CD14-positive monocyte (primary cell): ENCODE data around the gene TSHR. TPM values are rescaled to one million over a fixed set of nuclear protein-coding genes. Genes with fewer than 3 reads are reported as not detected.

Source experiments
- DNase-seq, 3 donors: peaks; one replicate each; pipeline ENCODE4 v3.0.0-alpha.2; 2011 to 2022
- H2AFZ ChIP-seq: 2 replicates; pipeline ENCODE4 v1.6.0; 2012; ENCODE audit warnings: mild to moderate bottlenecking, low read depth, low read length, inconsistent platforms; ENCODE audit not compliant: insufficient read depth, poor library complexity, severe bottlenecking
- H3K27ac ChIP-seq, 2 donors: 1 replicate in 1 of 2; 2 replicates in 1 of 2; pipeline ENCODE4 v1.5.1; 2012 to 2013; ENCODE audit warnings: low read length in 2 of 2, control low read depth in 1 of 2, inconsistent platforms in 1 of 2, low read depth in 1 of 2, mild to moderate bottlenecking in 1 of 2
- H3K27me3 ChIP-seq, 2 donors: one replicate each; pipeline versions ENCODE4 v1.6.0 to v1.6.1; 2011 to 2013; ENCODE audit warnings: low read length in 2 of 2; ENCODE audit not compliant: control insufficient read depth in 2 of 2, insufficient read depth in 2 of 2
- H3K36me3 ChIP-seq, 2 donors: replicated peaks in 1 of 2; 1 replicate in 1 of 2; 2 replicates in 1 of 2; pipeline versions ENCODE4 v1.5.1 to v1.6.1; 2012 to 2013; ENCODE audit warnings: low read length in 2 of 2, control low read depth in 1 of 2, inconsistent platforms in 1 of 2, mild to moderate bottlenecking in 1 of 2; ENCODE audit not compliant: insufficient read depth in 2 of 2, control insufficient read depth in 1 of 2
- H3K4me1 ChIP-seq, 2 donors: 1 replicate in 1 of 2; 2 replicates in 1 of 2; pipeline versions ENCODE4 v1.5.1 to v1.6.1; 2012 to 2013; ENCODE audit warnings: low read length in 2 of 2, control low read depth in 1 of 2, inconsistent platforms in 1 of 2, mild to moderate bottlenecking in 1 of 2, moderate library complexity in 1 of 2; ENCODE audit not compliant: insufficient read depth in 2 of 2, control insufficient read depth in 1 of 2
- H3K4me2 ChIP-seq: replicated peaks from 2 replicates; pipeline ENCODE3; 2012; ENCODE audit warnings: low read length, moderate library complexity, mild to moderate bottlenecking; ENCODE audit not compliant: poor library complexity, severe bottlenecking; ENCODE audit errors: extremely low read depth
- H3K4me3 ChIP-seq, 3 experiments: fragments of 200-600 bp in 1 of 3; sonication (generic) in 1 of 3; replicated peaks in 1 of 3; 1 replicate in 2 of 3; 2 replicates in 1 of 3; pipeline ENCODE4 v1.5.1; 2011 to 2013; ENCODE audit warnings: low read length in 3 of 3, mild to moderate bottlenecking in 3 of 3, control low read depth in 2 of 3, low read depth in 2 of 3, inconsistent platforms in 1 of 3, moderate library complexity in 1 of 3
- H3K79me2 ChIP-seq: 2 replicates; pipeline ENCODE4 v1.6.0; 2012; ENCODE audit warnings: mild to moderate bottlenecking, control low read depth, inconsistent platforms, low read length, moderate library complexity; ENCODE audit not compliant: insufficient read depth
- H3K9ac ChIP-seq: 2 replicates; pipeline ENCODE4 v1.6.0; 2017; ENCODE audit warnings: low read length, mild to moderate bottlenecking; ENCODE audit not compliant: insufficient read depth, poor library complexity, severe bottlenecking
- H3K9me3 ChIP-seq, 2 donors: replicated peaks in 1 of 2; 1 replicate in 1 of 2; 2 replicates in 1 of 2; pipeline versions ENCODE4 v1.5.1 to v1.6.1; 2012 to 2013; ENCODE audit warnings: low read length in 2 of 2, control low read depth in 1 of 2; ENCODE audit not compliant: control insufficient read depth in 1 of 2, insufficient read depth in 1 of 2
- H4K20me1 ChIP-seq: 2 replicates; pipeline ENCODE4 v1.6.0; 2012; ENCODE audit warnings: mild to moderate bottlenecking, low read length, control low read depth, moderate library complexity; ENCODE audit not compliant: insufficient read depth
- H3K27ac Mint-ChIP-seq, 7 donors: one replicate each; pipeline ENCODE4 v1.8.0; 2020; ENCODE audit warnings: mild to moderate bottlenecking in 7 of 7, mixed read lengths in 7 of 7, moderate library complexity in 6 of 7, inconsistent platforms in 2 of 7
- H3K27me3 Mint-ChIP-seq, 3 donors: one replicate each; pipeline ENCODE4 v1.8.0; 2021 to 2022; ENCODE audit warnings: low read depth in 3 of 3, mild to moderate bottlenecking in 3 of 3, mixed read lengths in 3 of 3, moderate library complexity in 3 of 3, inconsistent platforms in 1 of 3
- H3K36me3 Mint-ChIP-seq, 2 donors: one replicate each; pipeline ENCODE4 v1.8.0; 2020; ENCODE audit warnings: mixed read lengths in 2 of 2, inconsistent platforms in 1 of 2, mild to moderate bottlenecking in 1 of 2
- H3K4me1 Mint-ChIP-seq: one replicate; pipeline ENCODE4 v1.8.0; 2020; ENCODE audit warnings: mild to moderate bottlenecking, mixed read lengths
- H3K4me3 Mint-ChIP-seq, 2 donors: one replicate each; pipeline ENCODE4 v1.8.0; 2020; ENCODE audit warnings: mild to moderate bottlenecking in 2 of 2, mixed read lengths in 2 of 2, moderate library complexity in 1 of 2
- H3K9me3 Mint-ChIP-seq, 7 donors: one replicate each; pipeline ENCODE4 v1.8.0; 2020 to 2022; ENCODE audit warnings: mixed read lengths in 7 of 7, mild to moderate bottlenecking in 6 of 7, moderate library complexity in 6 of 7, inconsistent platforms in 2 of 7
- CTCF ChIP-seq: fragments of 200-600 bp; IDR thresholded peaks from one replicate; pipeline ENCODE4 v1.8.0; 2022; ENCODE audit warnings: antibody characterized with exemption, mild to moderate bottlenecking
- WGBS: methylation state at CpG from one replicate; pipeline ENCODE4 v1.1.5; 2013; ENCODE audit warnings: missing lambda C conversion rate; ENCODE audit not compliant: insufficient coverage; 5-methylcytosine and 5-hydroxymethylcytosine counted together
- intact Hi-C, 2 donors: fragments of 100-400 bp; cut with micrococcal nuclease; formaldehyde crosslinking; loops; one replicate each; pipeline versions ENCODE4 v1.15.0 to v1.15.1; 2023
- polyA plus RNA-seq, 3 donors: library from polyadenylated mRNA; depleted of rRNA in 1 of 3; unstranded in 2 of 3; stranded (reverse) in 1 of 3; fragments of 300-500 nt in 2 of 3; fragments of >200 nt in 1 of 3; fragmentation: Illumina TruSeq in 2 of 3; gene quantifications; 1 replicate in 2 of 3; 2 replicates in 1 of 3; pipeline ENCODE4 v1.2.3, GENCODE V29; 2012 to 2021

The TSHR gene
- polyA plus RNA-seq, 3 donors, result not detected

GRCh38 chr14:81102217-81102616, 146.8 kb downstream of the TSHR start:
- Histone ChIP-seq H3K4me3 (no peak overlapping the region), H3K79me2 (no peaks in the 10 kb centered on the region), H3K9me3 (no peaks in the 10 kb centered on the region), H3K4me1 (no peaks in the 10 kb centered on the region), H4K20me1 (no peaks in the 10 kb centered on the region), H3K27ac (no peak overlapping the region), H2AFZ (no peak overlapping the region), H3K36me3 (no peaks in the 10 kb centered on the region), H3K27me3 (no peaks in the 10 kb centered on the region), H3K9ac (no peak overlapping the region), H3K4me2 (no peak overlapping the region)
- Mint-ChIP-seq H3K36me3 (no peaks in the 10 kb centered on the region), H3K4me1 (no peaks in the 10 kb centered on the region), H3K27me3 (no peaks in the 10 kb centered on the region), H3K27ac (no peak overlapping the region), H3K9me3 (peaks cover 0 to 2% (median 0%) of the 10 kb centered on the region in 7 donors), H3K4me3 (no peak overlapping the region)
- WGBS, result no CpG with 5 or more reads among the region's 3 CpGs
- intact Hi-C loops, result no loop called here
- DNase-seq, result no peak
- no peak for TF ChIP-seq CTCF

GRCh38 chr14:81103443-81103842, 148.0 kb downstream of the TSHR start:
- no peaks in the 10 kb centered on the region for H3K4me1 Mint-ChIP-seq
- no peaks in the 10 kb centered on the region for H3K36me3 Mint-ChIP-seq
- DNase-seq, result no peak
- H3K4me3 ChIP-seq, result no peak overlapping the region
- WGBS, result 100% methylated on average over 2 of the region's 5 CpGs
- no peaks in the 10 kb centered on the region for H3K4me1 ChIP-seq
- no peak overlapping the region for H3K4me3 Mint-ChIP-seq
- TF ChIP-seq CTCF, result no peak
- no peak overlapping the region for H2AFZ ChIP-seq
- peaks cover 0 to 2% (median 0%) of the 10 kb centered on the region in 7 donors for H3K9me3 Mint-ChIP-seq
- H3K36me3 ChIP-seq, result no peaks in the 10 kb centered on the region
- H3K27ac ChIP-seq, result no peak overlapping the region
- no peak overlapping the region for H3K4me2 ChIP-seq
- no peaks in the 10 kb centered on the region for H3K79me2 ChIP-seq
- no peaks in the 10 kb centered on the region for H3K27me3 Mint-ChIP-seq
- H3K27me3 ChIP-seq, result no peaks in the 10 kb centered on the region
- no peaks in the 10 kb centered on the region for H4K20me1 ChIP-seq
- no peak overlapping the region for H3K9ac ChIP-seq
- no peaks in the 10 kb centered on the region for H3K9me3 ChIP-seq
- H3K27ac Mint-ChIP-seq, result no peak overlapping the region
- intact Hi-C loops, result no loop called here
